HG02870 (cell line): ENCODE measurements around the gene IMPDH2.

ENCODE experiments used
- ATAC-seq: cut with Tn5 transposase; IDR thresholded peaks from one replicate; pipeline ENCODE4 v1.9.1; 2021; ENCODE audit warnings: mild to moderate bottlenecking, moderate library complexity; ENCODE audit not compliant: unreplicated experiment

IMPDH2 gene

DNA sequence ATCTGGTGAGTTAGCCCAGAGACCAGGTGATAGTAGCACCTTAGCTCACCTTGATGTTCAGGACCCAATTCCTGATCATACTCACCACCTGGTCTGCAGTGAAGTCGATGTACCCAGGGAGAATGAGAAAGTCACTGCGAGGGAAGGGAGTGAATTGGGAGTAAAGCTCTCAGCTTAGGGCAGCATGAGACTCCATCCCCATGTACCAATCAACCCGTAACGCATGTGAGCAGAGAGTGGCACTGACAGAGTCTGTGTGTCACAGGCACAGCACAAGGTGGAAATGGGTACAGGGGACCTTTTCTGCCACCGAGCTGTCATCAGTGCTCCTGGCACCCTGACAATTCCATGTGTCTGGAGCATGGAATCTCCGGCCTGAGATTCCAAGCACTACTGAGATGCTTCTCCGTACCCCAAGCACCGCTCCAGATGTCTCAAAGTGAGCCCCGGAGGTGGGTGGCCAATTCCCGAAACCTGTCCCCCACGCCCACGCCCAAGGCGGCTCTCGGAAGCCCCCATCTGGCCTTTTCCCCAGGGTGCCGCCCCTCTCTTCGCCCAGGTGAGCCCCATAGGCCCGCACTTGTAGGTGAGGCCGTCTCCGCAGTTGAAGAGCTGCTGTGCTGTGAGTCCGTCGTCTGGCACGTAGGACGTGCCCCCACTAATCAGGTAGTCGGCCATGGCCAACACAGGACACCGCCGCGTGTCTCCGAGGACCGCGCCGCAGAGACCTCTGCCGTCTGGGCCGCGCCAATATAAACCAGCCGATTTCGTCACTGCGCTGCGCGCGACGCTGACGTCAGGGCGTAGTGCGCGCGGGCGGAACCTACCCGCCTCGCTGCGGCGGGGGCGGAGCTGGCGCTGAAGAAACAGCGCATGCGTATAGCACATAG, at the start of gene IMPDH2:
TSS of gene IMPDH2 (minus strand) at position 726 of the 890 bp plus-strand sequence. CDS start at position 678, 48 bp downstream.
- ATAC-seq, result peak; percentile 88

DNA sequence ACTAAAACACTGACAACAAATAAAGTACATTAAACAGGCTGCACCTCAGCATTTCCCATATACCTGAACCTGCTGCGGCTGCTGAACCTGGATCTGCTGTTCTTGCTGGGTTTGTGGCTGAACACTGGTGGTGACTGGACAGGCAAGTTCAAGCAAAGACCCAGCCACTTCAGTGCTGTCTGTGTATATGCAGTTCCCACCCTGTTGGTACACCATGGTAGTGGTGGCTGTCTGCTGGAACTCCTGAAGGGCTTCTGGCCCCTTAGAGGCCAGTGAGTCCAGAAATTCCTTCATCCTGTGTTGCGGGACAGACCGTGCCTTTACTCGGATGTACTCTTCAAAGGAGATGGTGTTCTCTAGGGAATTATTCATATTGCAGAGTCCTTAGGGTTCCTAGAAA, 47.4 kb upstream of the IMPDH2 start:
- no peak for ATAC-seq

DNA sequence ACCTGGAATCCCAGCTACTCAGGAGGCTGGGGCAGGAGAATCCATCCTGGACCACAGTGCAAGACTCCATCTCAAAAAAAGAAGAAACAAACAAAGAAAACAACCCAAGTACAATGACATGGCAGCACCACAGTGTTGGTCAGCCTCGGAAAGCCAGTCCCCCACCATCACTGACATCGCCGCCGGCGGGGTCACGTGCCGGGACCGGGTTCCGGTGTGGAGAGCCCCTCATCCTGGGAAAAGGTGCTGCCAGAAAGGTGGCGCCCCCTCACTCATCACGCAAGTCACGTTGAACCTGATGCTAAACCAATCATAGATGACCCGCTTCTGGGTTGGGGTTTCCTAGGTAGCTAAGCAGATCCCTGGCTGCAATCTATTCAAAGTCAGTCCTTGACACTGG, 46.9 kb upstream of the IMPDH2 start:
- ATAC-seq, result no peak

DNA sequence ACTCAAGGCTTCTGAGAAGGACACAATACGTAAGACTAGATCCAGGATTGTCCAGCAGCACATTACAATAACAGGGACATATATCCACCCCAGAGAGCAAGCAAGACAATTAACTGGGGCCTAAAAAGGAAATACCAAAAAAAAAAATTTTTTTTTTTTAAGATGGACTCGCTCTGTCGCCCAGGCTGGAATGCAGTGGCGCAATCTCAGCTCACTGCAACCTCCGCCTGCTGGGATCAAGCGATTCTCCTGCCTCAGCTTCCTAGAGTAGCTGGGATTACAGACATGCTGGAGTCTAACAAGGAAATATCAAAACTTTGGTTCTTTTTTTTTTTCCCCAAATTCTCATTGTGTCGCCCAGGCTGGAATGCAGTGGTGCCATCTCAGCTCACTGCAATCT, 28.8 kb upstream of the IMPDH2 start:
- ATAC-seq, result no peak

DNA sequence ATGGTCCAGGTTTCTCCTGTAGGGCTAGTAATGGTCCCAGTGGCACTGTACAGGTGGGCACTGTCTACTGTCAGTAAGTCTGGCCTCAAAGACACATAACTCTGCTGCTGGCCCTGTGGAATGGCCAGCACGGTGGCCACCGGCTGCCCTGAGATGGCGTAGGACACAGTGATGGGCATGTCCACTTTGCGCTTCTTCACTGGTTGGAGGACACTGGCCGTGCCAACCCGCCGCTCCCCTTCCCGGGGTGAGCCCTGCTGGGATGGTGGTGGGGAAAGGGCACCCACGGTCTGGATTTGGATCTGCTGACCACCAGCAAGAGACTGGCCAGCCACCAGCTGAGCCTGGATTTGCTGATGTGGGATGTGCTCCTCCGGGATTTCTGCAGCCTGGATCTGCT, 28.1 kb upstream of the IMPDH2 start:
- no peak for ATAC-seq

DNA sequence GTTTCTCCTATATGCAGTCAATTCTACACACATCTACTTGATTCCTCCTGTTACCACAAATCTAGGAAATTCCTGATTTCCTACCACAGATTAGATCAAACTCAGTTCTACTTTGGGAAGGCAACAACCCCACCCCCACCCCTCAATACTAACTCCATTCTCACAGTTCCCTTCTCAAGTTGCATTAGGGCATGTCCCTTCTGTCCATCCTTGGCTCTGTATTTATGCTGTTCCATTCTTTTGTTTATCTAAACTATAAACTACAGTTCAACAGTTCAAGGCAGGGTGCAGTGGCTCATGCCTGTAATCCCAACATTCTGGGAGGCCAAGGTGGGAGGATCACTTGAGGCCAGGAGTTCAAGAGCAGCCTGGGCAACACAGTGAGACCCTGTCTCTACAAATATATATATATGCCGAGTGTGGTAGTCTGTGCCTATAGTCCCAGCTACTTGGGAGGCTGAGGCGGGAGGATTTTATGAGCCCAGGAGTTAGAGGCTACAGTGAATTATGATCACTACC, 25.2 kb upstream of the IMPDH2 start:
- no peak for ATAC-seq

DNA sequence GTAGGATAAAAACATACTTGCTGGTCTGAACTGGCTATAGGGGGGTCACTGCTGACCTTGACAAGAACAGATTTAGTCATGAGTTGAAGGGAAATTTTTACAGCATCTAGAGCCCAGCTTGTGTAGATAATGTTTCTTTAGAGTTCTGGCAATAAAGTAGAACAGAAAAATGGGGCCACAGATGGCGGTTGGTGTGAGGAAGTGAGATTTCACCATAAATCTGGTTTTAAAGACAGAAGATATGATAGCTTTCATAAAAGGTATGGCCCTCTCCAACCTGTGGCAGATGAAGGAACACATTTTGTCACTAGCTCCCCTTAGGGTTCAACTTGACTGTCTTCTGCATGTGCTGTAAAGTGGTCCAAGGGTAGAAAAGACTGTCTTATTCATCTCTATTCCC, 24.3 kb upstream of the IMPDH2 start:
- no peak for ATAC-seq

DNA sequence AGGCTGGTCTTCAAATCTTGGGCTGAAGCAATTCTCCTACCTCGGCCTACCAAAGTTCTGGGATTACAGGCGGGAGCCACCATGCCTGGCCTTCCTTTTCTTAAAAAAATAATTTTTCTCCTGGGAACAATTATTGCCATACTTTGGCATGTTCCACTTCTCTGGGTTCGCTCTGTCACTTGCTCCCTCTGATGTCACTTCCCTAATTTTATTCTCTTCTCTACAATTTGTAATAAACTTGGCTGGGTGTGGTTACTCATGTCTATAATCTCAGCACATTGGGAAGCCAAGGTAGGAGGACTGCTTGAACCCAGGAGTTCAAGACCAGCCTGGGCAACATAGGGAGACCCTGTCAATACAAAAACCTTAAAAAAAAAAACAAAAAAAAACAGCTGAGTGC, 6.1 kb upstream of the IMPDH2 start:
- no peak for ATAC-seq

DNA sequence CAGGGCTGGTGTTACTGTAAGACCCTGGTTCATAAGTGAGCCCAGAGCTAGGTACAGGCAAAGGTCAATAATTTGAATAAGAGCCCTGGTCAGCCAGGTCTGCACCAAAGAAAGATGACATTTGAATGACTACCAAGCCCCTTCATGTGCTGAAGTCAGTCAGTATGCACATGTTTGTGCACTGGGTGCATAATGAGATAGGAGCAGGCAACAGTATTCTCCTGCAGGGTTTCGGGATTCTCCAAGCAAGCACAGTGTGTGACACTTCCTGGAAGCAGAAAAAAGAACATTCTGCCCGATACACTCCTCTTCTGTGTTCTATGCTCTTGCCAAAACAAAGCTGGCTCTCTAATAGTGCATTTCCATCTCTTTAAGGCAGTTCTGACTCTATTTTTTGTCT, 5.5 kb upstream of the IMPDH2 start:
- ATAC-seq, result no peak

DNA sequence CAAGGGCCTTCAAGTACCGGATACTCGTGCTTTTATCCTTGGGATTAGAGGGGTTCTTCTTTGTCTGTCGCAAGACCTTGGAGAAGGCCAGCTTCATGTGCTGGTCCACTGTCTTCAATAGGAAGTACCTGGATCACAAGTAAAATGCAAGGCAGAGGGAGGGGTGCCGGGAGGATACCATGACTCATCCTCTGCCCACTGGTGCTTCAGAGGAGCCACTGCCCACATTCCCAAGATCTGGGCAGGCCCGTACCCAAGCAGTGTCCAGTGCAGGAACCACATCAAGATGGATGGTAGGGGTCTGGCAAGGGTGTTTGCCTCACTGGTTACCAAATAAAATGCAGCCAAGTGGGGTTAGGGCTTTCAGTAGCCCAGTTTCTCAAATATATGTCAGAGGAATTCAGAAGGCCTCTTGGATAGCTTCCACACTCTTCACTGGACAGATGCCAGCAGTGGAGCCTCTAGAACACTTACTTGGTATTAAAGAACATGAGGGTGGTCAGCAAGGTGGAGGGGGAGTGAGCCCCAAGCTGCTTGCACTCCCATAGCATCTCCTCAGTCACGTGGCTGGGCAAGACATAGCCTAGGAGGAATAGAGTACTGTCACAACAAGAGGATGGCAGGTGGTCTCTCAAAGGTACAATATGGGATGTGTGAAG, 3.6 kb upstream of the IMPDH2 start:
- ATAC-seq, result no peak

DNA sequence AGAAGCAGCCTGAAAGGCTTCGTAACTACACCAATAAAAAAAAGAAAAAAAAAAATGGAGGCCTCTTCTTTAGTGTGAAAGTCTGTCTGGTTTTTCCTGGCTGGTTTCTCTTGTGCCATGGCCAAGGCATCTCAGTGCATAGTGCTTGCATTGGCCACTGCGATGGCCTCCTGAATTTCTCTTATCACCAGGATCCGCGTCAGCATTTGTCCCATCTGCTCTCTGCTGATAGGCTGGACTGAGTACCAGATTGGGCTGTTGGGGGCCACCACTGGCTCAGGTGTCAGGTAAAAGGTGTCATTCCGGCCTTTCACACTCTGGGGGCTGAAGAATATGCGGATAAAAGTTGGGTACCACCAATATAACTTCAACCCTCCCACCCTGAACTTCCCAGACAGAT, 1.1 kb upstream of the IMPDH2 start:
- ATAC-seq, result no peak

DNA sequence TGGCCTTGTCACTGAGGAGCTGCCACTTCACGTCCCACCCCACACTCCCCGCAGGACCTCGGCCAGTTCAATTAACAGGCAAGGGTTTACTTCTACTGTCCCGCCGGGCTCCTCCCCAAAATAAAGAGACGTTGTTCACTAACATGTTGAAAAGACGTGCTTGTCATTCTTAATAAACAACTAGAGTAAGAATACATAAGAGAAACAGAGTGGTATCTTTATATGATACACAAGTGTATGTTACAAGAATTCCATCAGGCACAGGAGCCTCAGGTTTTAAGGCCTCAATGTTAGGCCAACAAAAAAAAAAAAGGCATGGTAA, 326 bp upstream of the IMPDH2 start:
- no peak for ATAC-seq

DNA sequence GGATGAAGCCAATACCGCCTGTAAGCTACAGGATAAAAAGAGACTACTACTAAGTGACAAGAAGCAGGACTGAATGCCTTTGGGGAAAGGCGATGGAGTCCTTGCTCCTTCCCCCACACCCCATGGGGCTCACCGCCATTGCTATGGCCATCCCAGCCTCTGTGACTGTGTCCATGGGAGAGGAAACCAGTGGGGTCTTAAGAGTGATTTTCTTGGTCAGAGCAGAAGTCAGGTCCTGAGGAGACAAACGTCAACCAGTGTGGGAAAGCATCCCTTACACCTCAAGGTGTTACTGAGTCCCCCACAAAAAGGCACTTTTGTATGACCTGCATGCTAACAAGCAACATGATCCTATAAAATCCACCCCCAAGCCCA, 913 bp downstream of the IMPDH2 start:
- ATAC-seq, result no peak

DNA sequence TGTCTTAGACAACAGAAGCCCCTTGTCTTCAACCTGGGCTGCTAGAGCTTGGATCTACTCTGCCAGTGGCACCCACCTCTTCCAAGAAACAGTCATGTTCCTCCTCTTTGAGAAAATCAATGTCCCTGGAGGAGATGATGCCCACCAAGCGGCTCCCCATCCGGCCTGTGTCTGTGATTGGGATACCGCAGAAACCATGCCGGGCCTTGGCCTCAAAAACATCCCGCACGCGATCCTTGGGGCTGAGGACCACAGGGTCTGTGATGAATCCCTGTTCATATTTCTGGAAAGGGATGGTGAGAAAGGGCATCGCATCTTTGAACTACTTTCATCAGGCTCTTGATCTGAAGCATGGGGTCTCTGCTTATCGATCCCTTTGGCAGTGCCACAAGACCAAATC, 1.6 kb downstream of the IMPDH2 start:
- no peak for ATAC-seq

DNA sequence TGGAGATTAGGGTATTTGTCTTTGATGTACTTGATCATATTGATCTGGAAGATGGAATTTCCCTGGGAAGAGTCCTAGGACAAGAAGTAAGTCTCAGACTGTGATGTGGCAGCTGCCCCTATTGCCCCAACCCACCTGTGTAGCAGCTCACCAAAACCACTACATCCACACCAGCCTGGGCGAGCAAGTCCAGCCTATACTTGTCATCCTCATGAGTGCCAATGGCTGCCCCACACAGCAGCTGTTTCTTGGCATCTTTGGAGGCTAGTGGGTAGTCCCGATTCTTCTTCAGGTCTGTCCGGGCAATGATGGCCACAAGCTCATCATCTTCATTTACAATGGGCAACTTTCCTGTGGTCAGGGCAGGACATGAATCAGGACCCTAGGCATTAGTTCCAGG, 2.7 kb downstream of the IMPDH2 start:
- no peak for ATAC-seq

DNA sequence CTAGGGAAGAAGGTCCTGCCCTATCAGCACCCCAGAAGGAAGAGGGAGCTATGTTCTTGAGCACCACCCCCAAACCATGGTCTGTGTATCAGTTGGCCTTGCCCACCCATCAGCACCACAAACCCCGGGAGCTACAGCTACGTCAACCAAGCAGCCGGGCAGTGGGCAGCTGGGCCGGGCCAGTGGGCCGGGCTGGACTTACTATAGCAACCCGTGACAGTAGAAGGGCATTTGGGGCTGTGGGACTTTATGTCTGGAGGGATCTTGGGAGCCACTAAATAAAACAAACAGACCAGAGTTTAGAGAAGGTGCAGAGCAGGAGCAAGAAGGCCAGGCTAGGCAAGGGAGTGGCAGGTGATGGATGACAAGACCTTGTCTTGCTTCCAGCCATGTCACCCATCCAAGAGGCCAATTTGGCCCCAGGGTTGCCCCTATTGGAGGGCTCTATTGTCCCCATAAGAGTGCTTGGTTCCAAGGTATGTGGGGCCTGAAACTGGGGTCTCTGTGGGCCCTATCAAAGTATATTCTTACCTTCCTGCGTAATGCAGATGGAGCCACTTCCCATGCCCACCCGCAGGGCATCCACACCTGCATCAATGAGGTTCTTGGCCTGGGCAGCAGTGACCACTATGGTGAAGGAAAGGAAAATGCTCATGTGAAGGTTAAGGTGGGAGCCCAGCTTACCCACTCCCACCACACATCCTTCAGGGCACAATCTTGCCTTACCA, 3.2 kb downstream of the IMPDH2 start:
- ATAC-seq, result no peak

DNA sequence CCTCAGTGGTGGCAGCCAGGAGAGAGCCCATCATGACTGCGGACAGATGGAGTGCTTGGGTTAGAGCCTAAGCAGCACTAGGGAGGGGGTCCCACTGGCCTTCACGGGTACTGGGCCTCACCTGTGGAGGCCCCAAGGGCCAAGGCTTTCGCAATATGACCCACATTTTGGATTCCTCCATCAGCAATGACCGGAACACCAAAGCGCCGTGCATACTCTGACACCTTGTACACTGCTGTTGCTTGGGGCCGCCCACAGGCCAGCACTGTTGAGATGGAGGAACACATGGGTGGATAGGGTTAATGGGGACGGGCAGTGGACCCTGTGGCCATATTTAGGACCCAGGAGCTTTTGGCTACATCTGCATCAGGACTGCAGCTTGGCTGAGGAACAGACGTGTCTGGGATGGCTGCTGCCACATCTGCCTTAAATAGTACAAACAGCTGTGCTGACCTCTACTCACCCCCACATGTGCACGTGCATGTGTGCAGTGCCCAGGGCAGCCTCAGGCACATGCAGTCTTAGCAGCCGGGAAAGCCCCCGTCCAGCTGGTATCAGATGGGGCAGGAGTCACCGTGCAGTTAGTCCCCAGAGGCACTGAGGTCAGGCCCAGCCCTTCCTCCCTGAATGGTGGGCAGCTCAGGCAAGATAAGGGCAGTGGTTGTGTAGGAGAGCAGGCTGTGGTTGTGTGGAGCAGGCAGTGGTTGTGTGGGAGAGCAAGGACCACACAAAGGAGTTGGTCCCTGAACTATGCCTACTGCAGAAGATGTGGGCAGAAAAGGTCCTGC, 4.0 kb downstream of the IMPDH2 start:
- ATAC-seq, result no peak

DNA sequence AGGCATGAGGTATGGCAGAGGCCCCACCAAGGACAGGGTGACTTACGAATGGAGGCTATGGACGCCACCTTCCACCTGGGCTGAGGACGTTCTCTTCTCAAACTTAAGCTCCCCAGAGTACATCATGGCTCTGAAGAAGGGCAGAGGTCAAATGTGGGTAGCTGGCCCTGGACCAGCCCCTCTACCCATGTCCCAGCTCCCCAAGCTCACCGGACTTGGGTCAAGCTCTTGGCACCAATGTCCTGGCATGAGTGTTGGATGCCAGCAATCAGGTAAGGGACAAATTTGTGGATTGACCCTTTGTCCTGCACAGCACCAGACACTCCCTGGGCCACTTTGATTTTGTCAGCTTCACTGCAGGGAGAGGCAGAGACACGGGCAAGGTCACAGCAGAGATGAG, 4.7 kb downstream of the IMPDH2 start:
- no peak for ATAC-seq

DNA sequence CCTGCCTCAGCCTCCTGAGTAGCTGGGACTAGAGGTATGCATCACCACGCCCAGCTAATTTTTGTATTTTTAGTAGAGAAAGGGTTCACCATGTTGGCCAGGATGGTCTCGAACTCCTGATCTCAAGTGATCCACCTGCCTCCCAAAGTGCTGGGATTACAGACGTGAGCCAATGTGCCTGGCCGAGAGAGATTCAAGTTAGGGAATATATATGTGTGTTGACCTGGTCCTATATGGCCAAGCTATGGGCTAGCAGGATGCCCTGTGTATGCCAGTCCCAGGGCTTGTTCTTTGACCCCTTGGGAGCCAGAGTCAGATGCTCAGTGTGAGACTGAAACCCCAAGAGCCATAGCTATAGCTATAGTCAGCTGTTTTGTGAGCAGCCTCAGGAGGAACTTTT, 5.4 kb downstream of the IMPDH2 start:
- no peak for ATAC-seq

DNA sequence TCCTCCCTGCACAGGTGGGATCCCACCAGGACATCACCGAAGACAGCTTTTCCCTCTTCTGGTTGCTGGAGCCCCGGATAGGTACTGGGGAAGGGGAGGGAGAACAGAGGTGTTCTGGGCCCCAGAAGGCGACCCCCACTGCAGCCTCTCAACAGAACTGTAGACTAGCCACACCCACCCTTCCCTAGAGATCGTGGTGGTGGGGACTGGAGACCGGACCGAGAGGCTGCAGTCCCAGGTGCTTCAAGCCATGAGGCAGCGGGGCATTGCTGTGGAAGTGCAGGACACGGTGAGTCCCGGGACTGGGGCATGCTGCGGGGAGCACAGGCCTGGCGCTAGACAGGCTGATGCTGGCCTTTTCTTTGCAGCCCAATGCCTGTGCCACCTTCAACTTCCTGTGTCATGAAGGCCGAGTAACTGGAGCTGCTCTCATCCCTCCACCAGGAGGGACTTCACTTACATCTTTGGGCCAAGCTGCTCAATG, 6.5 kb downstream of the IMPDH2 start:
- ATAC-seq, result no peak
